AG04449 (cell line): ENCODE results near the gene PATE4.
A peak's percentile ranks its signal among the peaks of the same experiment; 100 is the strongest.

Source experiments
- CTCF ChIA-PET: fragments of 350-600 bp; formaldehyde crosslinking; extraction: SDS; loops from one replicate; lab custom pipeline; 2021; ENCODE audit warnings: antibody characterized with exemption; lab: Yijun Ruan, JAX
- POLR2A ChIA-PET: fragments of 400-600, 350-600 bp; formaldehyde crosslinking; extraction: SDS; loops from one replicate; lab custom pipeline; 2020; ENCODE audit warnings: antibody characterized with exemption, inconsistent platforms; lab: Yijun Ruan, JAX
- DNase-seq: peaks from one replicate; pipeline ENCODE4 v3.0.0-alpha.2; 2010; ENCODE audit warnings: low read depth, low spot score
- H3K4me3 ChIP-seq: 2 replicates; pipeline ENCODE4 v1.5.1; 2011; ENCODE audit warnings: low read depth, mild to moderate bottlenecking, control low read depth, low read length
- CTCF ChIP-seq: IDR thresholded peaks from one replicate; pipeline ENCODE4 v1.5.1; 2011; ENCODE audit warnings: mild to moderate bottlenecking, moderate library complexity, low read length, control low read depth, inconsistent platforms; ENCODE audit not compliant: insufficient read depth; ENCODE audit errors: missing control alignments

PATE4 gene

GRCh38 chr11:125883375-125883774, 50.3 kb downstream of the PATE4 start:
- no peak for TF ChIP-seq CTCF
- POLR2A ChIA-PET = no interaction called here
- CTCF ChIA-PET = interaction anchor here (0.9 kb wide), 1 partner anchor 8 kb away, joined by 3 read pairs; no protein-coding TSS in a partner anchor
- DNase-seq = no peak
- no peak overlapping the region for H3K4me3 ChIP-seq

GRCh38 chr11:125886997-125887372, 53.9 kb downstream of the PATE4 start:
- no peak for TF ChIP-seq CTCF
- POLR2A ChIA-PET = interaction anchor here (1.5 kb wide), 2 partner anchors 9 to 16 kb away, joined by 4 to 7 read pairs; partner anchors contain the start of gene PUS3
- peak overlapping the region; percentile 92 for H3K4me3 ChIP-seq
- no peak for DNase-seq
- CTCF ChIA-PET = interaction anchor here (1.3 to 1.9 kb wide), 3 partner anchors 9 to 11 kb away, joined by 4 to 9 read pairs (median 6); no protein-coding TSS in a partner anchor

- ChIA-PET POLR2A (interaction anchor here (1.2 to 1.5 kb wide), 4 partner anchors 9 to 295 kb away, joined by 3 to 7 read pairs (median 5); partner anchors contain the start of genes PUS3 and STT3A), CTCF (interaction anchor here (0.7 to 1.9 kb wide), 6 partner anchors 9 to 438 kb away, joined by 3 to 9 read pairs (median 5); partner anchors contain the start of gene PUS3)
- H3K4me3 ChIP-seq = peak within 1 kb of the TSS; percentile 92
- TF ChIP-seq CTCF = no peak
- peak; percentile 85 for DNase-seq
Measured at GRCh38 chr11:125887373-125888324, 54.5 kb downstream of the PATE4 start, which contains the start of gene HYLS1. Gene HYLS1 (plus strand): TSS chr11:125887668. CDS start chr11:125899369, 11,701 bp downstream.
